GM06990 (cell line): ENCODE measurements around the gene FAM83C.

Experiments
- DNase-seq: peaks from one replicate; pipeline ENCODE4 v3.0.0-alpha.2; 2011; ENCODE audit not compliant: insufficient read length; ENCODE audit errors: extremely low read depth
- H3K27me3 ChIP-seq: replicated peaks from 2 replicates; pipeline ENCODE4 v1.6.0; 2011; ENCODE audit warnings: low read length; ENCODE audit not compliant: control insufficient read depth, insufficient read depth
- H3K36me3 ChIP-seq: 2 replicates; pipeline ENCODE4 v1.5.1; 2011; ENCODE audit warnings: low read length; ENCODE audit not compliant: control insufficient read depth, insufficient read depth
- H3K4me3 ChIP-seq: replicated peaks from 2 replicates; pipeline ENCODE4 v1.5.1; 2011; ENCODE audit warnings: low read depth, mild to moderate bottlenecking, control low read depth, low read length
- CTCF ChIP-seq: IDR thresholded peaks from 2 replicates; pipeline ENCODE4 v1.5.1; 2011; ENCODE audit warnings: low read length, control low read depth, mild to moderate bottlenecking, inconsistent platforms; ENCODE audit not compliant: insufficient read depth, poor library complexity, severe bottlenecking

Gene FAM83C

GRCh38 chr20:35320396-35321126 is 28.3 kb upstream of the FAM83C start:
- DNase-seq = no peak
- H3K4me3 ChIP-seq = no peak overlapping the region
- H3K27me3 ChIP-seq = no peaks in the 10 kb centered on the region
- no peak for TF ChIP-seq CTCF
- H3K36me3 ChIP-seq = no peaks in the 10 kb centered on the region; the same call in none of the 2 replicates

DNA sequence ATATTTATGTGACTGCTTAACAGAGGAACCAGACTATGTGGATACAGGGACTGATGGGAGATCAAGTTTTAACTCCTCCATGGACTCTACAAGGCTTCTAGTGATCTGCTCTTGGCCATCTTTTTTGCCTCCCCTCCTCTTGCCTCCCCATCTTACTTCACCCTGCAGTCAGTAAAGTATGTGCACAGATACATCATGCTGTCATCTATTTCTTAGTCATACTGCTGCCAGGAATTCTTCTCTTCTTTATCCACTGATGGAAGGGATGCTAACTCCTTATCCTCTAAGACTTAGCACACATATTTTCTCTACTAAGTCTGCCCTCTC is 27.6 kb upstream of the FAM83C start:
- Histone ChIP-seq H3K4me3 (no peak overlapping the region), H3K27me3 (no peaks in the 10 kb centered on the region), H3K36me3 (no peaks in the 10 kb centered on the region; the same call in none of the 2 replicates)
- no peak for DNase-seq
- TF ChIP-seq CTCF = no peak

DNA sequence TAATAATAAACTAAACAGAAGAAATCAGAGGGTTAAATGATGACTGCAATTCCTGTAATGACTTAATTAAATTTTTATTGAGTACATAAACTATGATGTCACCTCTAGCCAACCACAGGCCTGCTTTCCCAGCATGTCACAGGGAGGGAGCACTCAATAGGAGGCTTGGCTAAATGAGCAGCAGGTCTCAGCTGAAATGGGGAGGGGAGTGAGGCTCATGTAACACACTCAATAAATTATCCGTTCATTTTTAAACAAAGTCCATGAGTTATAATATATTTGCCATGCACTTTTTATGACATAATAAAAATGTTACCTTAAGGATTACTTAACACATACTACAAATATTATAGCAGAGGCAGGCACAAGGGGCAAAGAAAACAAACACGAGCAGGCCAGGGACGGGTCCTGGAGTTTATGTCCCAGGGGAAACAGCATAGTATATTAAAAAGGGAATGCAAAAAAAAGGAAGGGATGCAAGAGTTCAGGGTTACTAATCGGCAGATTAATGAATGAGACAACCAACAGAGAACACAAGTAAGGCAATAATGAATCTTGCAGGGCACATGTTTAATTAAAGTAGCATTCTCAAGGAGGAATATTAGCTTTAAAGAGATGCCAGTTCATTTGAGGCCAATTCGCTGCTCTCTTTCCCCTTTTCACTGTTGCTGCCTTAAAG is 27.1 kb upstream of the FAM83C start:
- TF ChIP-seq CTCF = no peak
- no peaks in the 10 kb centered on the region; the same call in none of the 2 replicates for H3K36me3 ChIP-seq
- no peaks in the 10 kb centered on the region for H3K27me3 ChIP-seq
- H3K4me3 ChIP-seq = no peak overlapping the region
- no peak for DNase-seq

DNA sequence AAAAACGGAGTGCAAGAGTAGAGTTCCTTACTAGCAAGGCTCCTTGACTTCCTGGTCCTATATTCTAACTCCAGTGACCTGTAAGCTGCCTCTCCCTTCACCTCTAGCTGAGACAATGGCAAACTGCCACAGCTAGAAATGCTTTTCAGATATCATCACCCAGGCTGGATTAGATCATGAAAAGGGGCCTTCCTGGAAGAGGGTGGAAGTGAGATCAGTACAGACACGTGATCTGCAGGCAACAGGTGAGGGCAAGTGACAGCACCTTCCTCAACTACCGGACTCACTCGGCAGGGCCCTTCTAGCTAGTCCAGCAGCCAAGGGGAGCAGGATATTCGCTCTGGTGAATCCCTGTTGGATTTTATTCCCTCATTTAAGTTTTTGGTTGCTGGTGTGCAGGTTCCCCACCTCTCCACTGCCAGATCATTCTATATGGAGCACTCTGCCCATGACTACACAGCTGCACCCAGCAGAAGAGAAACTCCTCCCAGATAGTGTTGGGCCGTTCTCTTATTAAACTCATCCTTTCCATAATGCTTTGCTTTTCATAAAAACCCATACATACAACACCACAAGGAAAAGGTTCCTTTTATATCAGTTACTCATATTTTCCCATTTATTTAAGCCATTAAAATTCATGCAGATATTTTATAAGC is 26.4 kb upstream of the FAM83C start:
- Histone ChIP-seq H3K4me3 (no peak overlapping the region), H3K27me3 (no peaks in the 10 kb centered on the region), H3K36me3 (no peaks in the 10 kb centered on the region; the same call in none of the 2 replicates)
- DNase-seq = no peak
- TF ChIP-seq CTCF = no peak

DNA sequence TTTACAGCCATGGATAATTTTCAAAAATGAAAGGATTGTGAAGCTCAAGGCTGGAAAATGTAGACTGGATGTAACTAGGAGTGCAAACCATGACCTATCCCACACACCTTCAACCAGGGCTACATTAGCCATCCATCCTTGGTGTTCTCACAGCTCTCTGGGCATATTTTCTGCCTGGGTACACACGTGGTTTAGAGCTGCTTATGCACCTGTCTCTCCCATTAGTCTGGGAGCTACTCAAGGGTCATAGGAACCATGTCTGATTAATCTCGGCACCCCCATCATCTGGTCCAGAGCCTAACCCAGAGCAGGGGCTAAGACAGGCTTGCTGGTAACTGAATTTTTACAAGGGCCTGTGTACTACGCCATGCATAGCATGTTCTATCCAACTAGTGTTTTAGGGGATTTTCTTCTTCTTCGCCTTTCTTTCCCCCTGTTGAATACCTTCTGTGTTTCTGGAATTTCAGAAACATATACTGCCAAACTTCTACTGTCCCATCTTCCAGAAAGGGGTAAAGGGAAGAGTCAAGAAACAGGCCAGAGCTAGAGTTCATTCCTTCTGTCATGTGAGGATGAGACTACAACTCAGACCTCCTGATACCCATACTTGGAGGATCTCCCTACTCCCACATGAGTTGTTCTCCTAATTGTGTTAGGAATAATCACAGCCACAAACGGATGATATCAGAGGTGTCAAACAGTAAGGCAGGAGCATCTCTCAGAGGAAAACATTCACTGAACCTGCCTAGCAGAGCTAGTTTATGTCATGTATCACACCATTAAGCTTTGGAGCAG is 25.4 kb upstream of the FAM83C start:
- no peak for DNase-seq
- Histone ChIP-seq H3K4me3 (no peak overlapping the region), H3K27me3 (no peaks in the 10 kb centered on the region), H3K36me3 (no peaks in the 10 kb centered on the region; the same call in none of the 2 replicates)
- TF ChIP-seq CTCF = no peak
